Gastroesophageal sphincter (tissue), 4 donors: ENCODE measurements around the gene MCRIP1. TPM values are rescaled to one million over a fixed set of nuclear protein-coding genes. Genes with fewer than 3 reads are reported as not detected.

ENCODE experiments used
- ATAC-seq: fragments of 150-250 bp; one replicate; pipeline ENCODE4 v1.9.1; 2016; ENCODE audit warnings: mild to moderate bottlenecking, moderate library complexity
- H3K27ac ChIP-seq, 4 donors: fragments of 200-600 bp; sonication (generic) in 3 of 4; 1 replicate in 3 of 4; 2 replicates in 1 of 4; pipeline ENCODE4 v1.5.1; 2016 to 2019
- H3K27me3 ChIP-seq: fragments of 200-600 bp; sonication (generic); one replicate; pipeline ENCODE4 v1.5.1; 2019
- H3K36me3 ChIP-seq, 2 donors: fragments of 200-600 bp; sonication (generic); one replicate each; pipeline ENCODE4 v1.5.1; 2019; ENCODE audit warnings: control low read depth in 1 of 2
- H3K4me1 ChIP-seq, 3 donors: fragments of 200-600 bp; sonication (generic); 1 replicate in 2 of 3; 2 replicates in 1 of 3; pipeline ENCODE4 v1.5.1; 2016 to 2019; ENCODE audit warnings: control low read depth in 2 of 3
- H3K4me3 ChIP-seq, 2 donors: fragments of 200-600 bp; sonication (generic); one replicate each; pipeline ENCODE4 v1.5.1; 2019; ENCODE audit warnings: mild to moderate bottlenecking in 1 of 2, moderate library complexity in 1 of 2
- H3K9me3 ChIP-seq, 3 donors: fragments of 200-600 bp; sonication (generic); one replicate each; pipeline ENCODE4 v1.5.1; 2017 to 2019; ENCODE audit warnings: control low read depth in 2 of 3
- EP300 ChIP-seq: sonication (generic); formaldehyde crosslinking; IDR thresholded peaks from one replicate; pipeline ENCODE4 v1.6.1; 2017; ENCODE audit warnings: antibody characterized with exemption, mild to moderate bottlenecking
- POLR2A ChIP-seq, 2 donors: fragments of 450-650 bp; IDR thresholded peaks; one replicate each; pipeline ENCODE4 v1.6.1; 2017; ENCODE audit warnings: antibody characterized with exemption in 2 of 2, mild to moderate bottlenecking in 2 of 2, moderate library complexity in 1 of 2
- POLR2AphosphoS5 ChIP-seq: sonication (generic); formaldehyde crosslinking; IDR thresholded peaks from one replicate; pipeline ENCODE4 v1.6.1; 2017; ENCODE audit warnings: antibody characterized with exemption
- WGBS, 2 donors: methylation state at CpG; one replicate each; pipeline ENCODE4 v1.1.5; 2018; ENCODE audit warnings: low coverage in 1 of 2; 5-methylcytosine and 5-hydroxymethylcytosine counted together
- total RNA-seq, 4 donors: library from RNA; depleted of rRNA; stranded (reverse); fragments of >200 nt; gene quantifications; one replicate each; pipeline ENCODE4 v1.1.0, GENCODE V29; 2016
- TF ChIP-seq, protein P1 (sequence below), 4 experiments: fragments of 200-600 bp in 2 of 4; fragments of 450-650 bp in 2 of 4; sonication (generic) in 1 of 4; IDR thresholded peaks; one replicate each; pipeline ENCODE4 v1.5.1; 2017 to 2019; ENCODE audit warnings: antibody characterized with exemption in 4 of 4, mild to moderate bottlenecking in 2 of 4, moderate library complexity in 2 of 4

The MCRIP1 gene
- total RNA-seq, 4 donors from 2014 or later, result 70.4 to 131 (median 85.9) TPM

DNA sequence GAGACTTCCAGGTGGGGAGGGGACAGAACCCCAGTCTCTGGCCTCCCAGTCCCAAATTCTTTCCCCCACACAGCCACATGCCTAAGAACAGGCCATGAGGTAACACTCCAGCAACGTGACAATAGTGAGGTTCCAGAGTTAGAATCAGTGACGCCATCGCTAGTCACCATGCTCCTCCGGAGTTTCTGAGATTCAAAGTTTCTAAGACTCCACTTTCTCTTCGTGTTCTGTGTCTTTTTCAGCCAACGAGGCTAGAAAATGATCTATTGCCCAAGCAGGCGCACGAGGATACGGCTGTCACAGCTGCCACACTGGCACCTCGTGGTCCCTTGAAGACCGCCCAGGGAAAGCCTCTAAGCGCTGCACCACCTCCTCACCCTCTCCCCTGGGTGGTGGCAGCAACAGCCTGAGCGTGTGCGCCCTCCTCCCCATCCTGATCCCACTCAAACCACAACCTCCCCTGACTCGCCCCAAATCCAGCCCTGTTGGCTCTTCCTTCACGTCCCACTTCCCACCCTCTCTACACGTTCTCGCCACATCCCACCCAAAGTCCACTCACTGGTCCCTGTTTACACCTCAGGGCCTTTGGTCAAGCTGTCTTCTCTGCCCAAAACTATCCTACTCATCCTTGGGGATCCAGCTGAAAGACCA is 1.0 kb downstream of the MCRIP1 start:
- WGBS, 2 donors, result 14 to 24% methylated on average over 5 to 11 of the region's 18 CpGs
- TF ChIP-seq POLR2A (IDR thresholded peaks at IDR 0.05), result no peak
- TF ChIP-seq POLR2AphosphoS5, result no peak
- TF ChIP-seq EP300, result no peak
- TF ChIP-seq, protein P1, sequence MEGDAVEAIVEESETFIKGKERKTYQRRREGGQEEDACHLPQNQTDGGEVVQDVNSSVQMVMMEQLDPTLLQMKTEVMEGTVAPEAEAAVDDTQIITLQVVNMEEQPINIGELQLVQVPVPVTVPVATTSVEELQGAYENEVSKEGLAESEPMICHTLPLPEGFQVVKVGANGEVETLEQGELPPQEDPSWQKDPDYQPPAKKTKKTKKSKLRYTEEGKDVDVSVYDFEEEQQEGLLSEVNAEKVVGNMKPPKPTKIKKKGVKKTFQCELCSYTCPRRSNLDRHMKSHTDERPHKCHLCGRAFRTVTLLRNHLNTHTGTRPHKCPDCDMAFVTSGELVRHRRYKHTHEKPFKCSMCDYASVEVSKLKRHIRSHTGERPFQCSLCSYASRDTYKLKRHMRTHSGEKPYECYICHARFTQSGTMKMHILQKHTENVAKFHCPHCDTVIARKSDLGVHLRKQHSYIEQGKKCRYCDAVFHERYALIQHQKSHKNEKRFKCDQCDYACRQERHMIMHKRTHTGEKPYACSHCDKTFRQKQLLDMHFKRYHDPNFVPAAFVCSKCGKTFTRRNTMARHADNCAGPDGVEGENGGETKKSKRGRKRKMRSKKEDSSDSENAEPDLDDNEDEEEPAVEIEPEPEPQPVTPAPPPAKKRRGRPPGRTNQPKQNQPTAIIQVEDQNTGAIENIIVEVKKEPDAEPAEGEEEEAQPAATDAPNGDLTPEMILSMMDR (IDR thresholded peaks at IDR 0.05), result no peak
- ATAC-seq, result no peak
- H3K27ac ChIP-seq, result peak overlapping the region; percentile 91 to 95 (median 92)
- no peaks in the 10 kb centered on the region for H3K27me3 ChIP-seq
- no peaks in the 10 kb centered on the region for H3K9me3 ChIP-seq
- peaks cover 0 to 57% (median 16%) of the 10 kb centered on the region in 3 donors for H3K4me1 ChIP-seq
- peak overlapping the region; percentile 86 to 92 for H3K4me3 ChIP-seq
- H3K36me3 ChIP-seq, result no peaks in the 10 kb centered on the region

- peaks cover 0 to 57% (median 16%) of the 10 kb centered on the region in 3 donors for H3K4me1 ChIP-seq
- no peak for TF ChIP-seq POLR2A (IDR thresholded peaks at IDR 0.05)
- TF ChIP-seq, protein P1 (IDR thresholded peaks at IDR 0.05), result no peak
- TF ChIP-seq POLR2AphosphoS5, result no peak
- TF ChIP-seq EP300, result no peak
- 70 to 80% methylated on average over 1 to 7 of the region's 7 CpGs for WGBS, 2 donors
- no peaks in the 10 kb centered on the region for H3K36me3 ChIP-seq
- no peaks in the 10 kb centered on the region for H3K9me3 ChIP-seq
- no peak for ATAC-seq
- peak overlapping the region in 3 of 4 donors; percentile 91 to 95 (median 93) for H3K27ac ChIP-seq
- H3K27me3 ChIP-seq, result no peaks in the 10 kb centered on the region
- H3K4me3 ChIP-seq, result peak overlapping the region in 1 of 2 donors; percentile 92
These were observed 1.5 kb downstream of the MCRIP1 start for GRCh38 chr17:81831563-81831956.

GRCh38 chr17:81829858-81830257 is 3.2 kb downstream of the MCRIP1 start:
- Histone ChIP-seq H3K27ac (no peak overlapping the region), H3K36me3 (no peaks in the 10 kb centered on the region), H3K4me3 (no peak overlapping the region), H3K4me1 (peaks cover 0 to 68% (median 16%) of the 10 kb centered on the region in 3 donors), H3K9me3 (no peaks in the 10 kb centered on the region), H3K27me3 (no peaks in the 10 kb centered on the region)
- TF ChIP-seq POLR2AphosphoS5, result no peak
- TF ChIP-seq, protein P1 (IDR thresholded peaks at IDR 0.05), result no peak
- no peak for TF ChIP-seq POLR2A (IDR thresholded peaks at IDR 0.05)
- no peak for TF ChIP-seq EP300
- no peak for ATAC-seq
- 40% methylated on average over 1 of the region's 6 CpGs; no CpG with 5 or more reads in 1 of the 2 donors for WGBS, 2 donors

DNA sequence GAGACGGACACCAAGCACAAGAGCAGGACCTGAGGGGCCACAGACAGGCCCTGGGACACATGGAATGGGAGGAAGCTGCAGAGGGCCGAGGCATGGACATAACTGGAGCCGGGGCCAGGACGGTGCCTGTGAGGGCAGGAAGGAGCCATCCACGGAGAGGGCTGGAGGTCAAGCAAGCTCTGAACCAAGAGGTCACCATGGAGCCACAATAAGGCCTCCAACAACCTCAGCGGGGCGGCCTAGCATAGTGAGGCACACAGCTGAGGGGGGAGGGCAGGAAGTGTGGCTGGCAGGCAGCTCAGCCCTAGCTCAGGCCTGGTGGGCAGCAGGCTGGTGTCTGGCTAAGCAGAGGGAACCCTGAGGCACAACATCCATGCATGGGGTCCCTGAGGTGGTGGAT is 4.4 kb downstream of the MCRIP1 start:
- H3K4me3 ChIP-seq, result no peak overlapping the region
- H3K4me1 ChIP-seq, result peaks cover 0 to 58% (median 10%) of the 10 kb centered on the region in 3 donors
- no peaks in the 10 kb centered on the region for H3K9me3 ChIP-seq
- WGBS, 2 donors, result 40 to 60% methylated on average over 3 to 7 of the region's 7 CpGs
- H3K27me3 ChIP-seq, result no peaks in the 10 kb centered on the region
- no peak overlapping the region for H3K27ac ChIP-seq
- H3K36me3 ChIP-seq, result peaks cover 0 to 11% of the 10 kb centered on the region in 2 donors
- no peak for TF ChIP-seq POLR2AphosphoS5
- no peak for TF ChIP-seq POLR2A (IDR thresholded peaks at IDR 0.05)
- TF ChIP-seq, protein P1 (IDR thresholded peaks at IDR 0.05), result no peak
- TF ChIP-seq EP300, result no peak
- no peak for ATAC-seq
